GM12878 (cell line): Measurements from ENCODE around the gene FHOD3.

Experiments
- CTCF ChIP-seq, 3 experiments: IDR thresholded peaks in 2 of 3; conservative IDR thresholded peaks in 1 of 3; 2 replicates each; pipeline ENCODE4 v1.5.1; 2011; ENCODE audit warnings: low read depth in 3 of 3, low read length in 3 of 3, mild to moderate bottlenecking in 3 of 3, control low read depth in 2 of 3, moderate library complexity in 2 of 3, inconsistent platforms in 1 of 3, mixed read lengths in 1 of 3; ENCODE audit not compliant: control insufficient read depth in 2 of 3, insufficient read depth in 1 of 3; ENCODE audit errors: extremely low read depth in 1 of 3
- EP300 ChIP-seq, 2 experiments: fragments of 150-350 bp in 1 of 2; IDR thresholded peaks; 2 replicates each; pipeline ENCODE4 v1.6.1; 2011 to 2012; ENCODE audit warnings: low read depth in 2 of 2, low read length in 2 of 2, borderline replicate concordance in 1 of 2, improper control_type of control experiment in 1 of 2, inconsistent platforms in 1 of 2; ENCODE audit not compliant: control insufficient read depth in 1 of 2
- REST ChIP-seq: IDR thresholded peaks from 2 replicates; pipeline ENCODE4 v1.6.1; 2012; ENCODE audit warnings: mild to moderate bottlenecking, low read depth, low read length
- SIN3A ChIP-seq: IDR thresholded peaks from 2 replicates; pipeline ENCODE4 v1.6.1; 2012; ENCODE audit warnings: low read depth, low read length, improper control_type of control experiment

DNA sequence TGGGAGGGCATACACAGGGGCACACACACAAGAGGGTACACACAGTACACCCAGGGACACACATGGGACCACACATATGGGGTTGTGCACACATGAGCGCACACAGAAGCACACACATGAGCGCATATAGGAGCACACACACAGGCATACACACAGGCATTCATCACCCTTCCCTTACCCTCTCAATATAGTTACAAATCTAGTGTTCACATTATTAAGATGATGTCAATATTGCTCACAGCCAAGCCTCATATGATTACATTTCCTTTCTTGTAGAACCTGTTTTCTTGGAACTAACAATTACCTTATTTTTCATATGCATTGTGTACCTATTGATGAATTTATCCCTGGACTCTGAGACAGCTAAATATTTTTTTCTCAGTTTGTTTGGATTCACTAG is 156.7 kb downstream of the FHOD3 start:
- TF ChIP-seq CTCF (IDR thresholded peaks at IDR 0.05 in 2 of 3, conservative IDR thresholded peaks at IDR 0.05 in 1 of 3; ENCODE audit: control insufficient read depth in 2 of 3, extremely low read depth in 1 of 3, insufficient read depth in 1 of 3, low read depth in 3 of 3, low read length in 3 of 3) = no peak
- no peak for TF ChIP-seq REST
- no peak for TF ChIP-seq EP300 (IDR thresholded peaks at IDR 0.05; ENCODE audit: borderline replicate concordance in 1 of 2, control insufficient read depth in 1 of 2, low read depth in 2 of 2, low read length in 2 of 2)
- TF ChIP-seq SIN3A = no peak
